Measurements from ENCODE around the gene VPS26B.
A peak's percentile ranks its signal among the peaks of the same experiment; 100 is the strongest.

The VPS26B gene

DNA sequence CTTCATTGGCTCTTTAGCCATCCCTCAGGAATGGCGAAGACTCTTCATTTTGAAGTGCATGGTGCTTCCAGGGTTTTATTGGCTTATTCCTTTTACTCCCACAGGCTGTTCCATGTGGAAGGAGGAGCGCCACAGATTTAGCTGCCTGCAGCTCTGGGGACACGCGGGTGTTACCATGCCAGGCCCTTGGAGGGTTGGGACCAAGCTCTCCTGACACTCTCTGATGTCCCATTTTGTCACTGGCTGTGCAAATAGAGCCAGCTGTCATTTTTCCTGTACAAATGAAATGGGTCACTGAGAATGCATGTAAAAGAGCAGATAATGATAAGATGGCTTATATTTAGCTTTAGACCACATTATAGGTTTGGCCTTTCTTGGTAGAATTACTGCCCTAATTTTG, 19.4 kb downstream of the VPS26B start:
- peaks cover 72% of the 10 kb centered on the region for H3K36me3 ChIP-seq
- no peak overlapping the region for H3K4me3 ChIP-seq (ENCODE audit: low read depth, low read length)
- DNase-seq = no peak
- H3K9me3 ChIP-seq (ENCODE audit: severe bottlenecking) = no peaks in the 10 kb centered on the region
- H3K27ac ChIP-seq = no peak overlapping the region
- no peaks in the 10 kb centered on the region for H3K27me3 ChIP-seq (ENCODE audit: insufficient read depth, low read depth, severe bottlenecking)
- TF ChIP-seq, protein P1, sequence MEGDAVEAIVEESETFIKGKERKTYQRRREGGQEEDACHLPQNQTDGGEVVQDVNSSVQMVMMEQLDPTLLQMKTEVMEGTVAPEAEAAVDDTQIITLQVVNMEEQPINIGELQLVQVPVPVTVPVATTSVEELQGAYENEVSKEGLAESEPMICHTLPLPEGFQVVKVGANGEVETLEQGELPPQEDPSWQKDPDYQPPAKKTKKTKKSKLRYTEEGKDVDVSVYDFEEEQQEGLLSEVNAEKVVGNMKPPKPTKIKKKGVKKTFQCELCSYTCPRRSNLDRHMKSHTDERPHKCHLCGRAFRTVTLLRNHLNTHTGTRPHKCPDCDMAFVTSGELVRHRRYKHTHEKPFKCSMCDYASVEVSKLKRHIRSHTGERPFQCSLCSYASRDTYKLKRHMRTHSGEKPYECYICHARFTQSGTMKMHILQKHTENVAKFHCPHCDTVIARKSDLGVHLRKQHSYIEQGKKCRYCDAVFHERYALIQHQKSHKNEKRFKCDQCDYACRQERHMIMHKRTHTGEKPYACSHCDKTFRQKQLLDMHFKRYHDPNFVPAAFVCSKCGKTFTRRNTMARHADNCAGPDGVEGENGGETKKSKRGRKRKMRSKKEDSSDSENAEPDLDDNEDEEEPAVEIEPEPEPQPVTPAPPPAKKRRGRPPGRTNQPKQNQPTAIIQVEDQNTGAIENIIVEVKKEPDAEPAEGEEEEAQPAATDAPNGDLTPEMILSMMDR (IDR thresholded peaks at IDR 0.05; ENCODE audit: low read depth, low read length) = no peak

DNA sequence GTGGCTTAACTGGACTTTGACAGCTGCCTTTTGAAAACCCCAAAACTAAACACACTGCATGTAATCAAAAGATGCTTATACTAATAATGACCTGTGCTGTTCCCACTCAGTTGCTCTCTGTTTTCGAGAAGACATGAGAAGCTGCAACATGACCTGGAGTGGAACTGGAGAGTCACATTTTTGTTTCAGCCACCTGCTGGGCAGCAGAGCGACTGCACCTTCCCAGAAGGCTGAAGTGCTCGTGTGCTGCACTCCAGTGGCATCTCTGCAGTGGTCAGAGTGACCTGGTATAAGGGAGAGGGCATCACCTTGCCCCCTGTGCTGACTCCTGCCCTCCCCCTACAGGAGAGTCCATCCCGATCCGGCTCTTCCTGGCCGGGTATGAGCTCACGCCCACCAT, 20.1 kb downstream of the VPS26B start:
- no peak overlapping the region for H3K27ac ChIP-seq
- no peak overlapping the region for H3K4me3 ChIP-seq (ENCODE audit: low read depth, low read length)
- peaks cover 68% of the 10 kb centered on the region for H3K36me3 ChIP-seq
- no peaks in the 10 kb centered on the region for H3K9me3 ChIP-seq (ENCODE audit: severe bottlenecking)
- H3K27me3 ChIP-seq (ENCODE audit: insufficient read depth, low read depth, severe bottlenecking) = no peaks in the 10 kb centered on the region
- TF ChIP-seq, protein P1 (IDR thresholded peaks at IDR 0.05; ENCODE audit: low read depth, low read length) = peak; percentile 55; the same call in 1 of the 2 replicates
- DNase-seq = no peak

- TF ChIP-seq, protein P1 (IDR thresholded peaks at IDR 0.05; ENCODE audit: low read depth, low read length) = no peak
- Histone ChIP-seq H3K36me3 (peaks cover 72% of the 10 kb centered on the region), H3K9me3 (ENCODE audit: severe bottlenecking) (no peaks in the 10 kb centered on the region), H3K27ac (no peak overlapping the region), H3K4me3 (ENCODE audit: low read depth, low read length) (no peak overlapping the region), H3K27me3 (ENCODE audit: insufficient read depth, low read depth, severe bottlenecking) (no peaks in the 10 kb centered on the region)
- DNase-seq = no peak
Measured at GRCh38 chr11:134245434-134245833, 21.0 kb downstream of the VPS26B start.

DNA sequence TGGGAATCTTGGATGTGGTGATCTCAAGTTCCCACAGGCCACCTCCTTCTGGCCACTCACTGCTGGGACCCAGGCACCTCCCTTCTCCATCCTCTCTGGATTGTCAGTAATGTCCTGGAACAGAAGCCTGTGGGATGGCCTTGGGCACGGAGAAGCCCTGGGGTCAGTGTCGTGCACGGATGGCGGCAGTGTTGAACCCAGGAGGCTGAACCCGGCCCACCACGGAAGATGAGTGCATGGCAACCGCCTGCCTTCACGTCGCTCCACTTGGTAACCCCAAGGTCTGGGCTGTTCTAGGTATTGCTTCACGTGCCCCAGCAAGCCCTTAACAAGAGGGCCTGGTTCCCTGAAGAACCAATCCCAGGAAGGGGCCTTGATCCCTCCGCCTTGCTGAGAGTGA, 21.6 kb downstream of the VPS26B start:
- H3K27me3 ChIP-seq (ENCODE audit: insufficient read depth, low read depth, severe bottlenecking) = no peaks in the 10 kb centered on the region
- TF ChIP-seq, protein P1 (IDR thresholded peaks at IDR 0.05; ENCODE audit: low read depth, low read length) = no peak
- H3K4me3 ChIP-seq (ENCODE audit: low read depth, low read length) = no peak overlapping the region
- no peak for DNase-seq
- H3K9me3 ChIP-seq (ENCODE audit: severe bottlenecking) = no peaks in the 10 kb centered on the region
- no peak overlapping the region for H3K27ac ChIP-seq
- H3K36me3 ChIP-seq = peaks cover 72% of the 10 kb centered on the region

GRCh38 chr11:134246678-134247077, 22.2 kb downstream of the VPS26B start:
- H3K27me3 ChIP-seq (ENCODE audit: insufficient read depth, low read depth, severe bottlenecking) = no peaks in the 10 kb centered on the region
- peaks cover 72% of the 10 kb centered on the region for H3K36me3 ChIP-seq
- TF ChIP-seq, protein P1 (IDR thresholded peaks at IDR 0.05; ENCODE audit: low read depth, low read length) = no peak
- H3K9me3 ChIP-seq (ENCODE audit: severe bottlenecking) = no peaks in the 10 kb centered on the region
- no peak overlapping the region for H3K27ac ChIP-seq
- H3K4me3 ChIP-seq (ENCODE audit: low read depth, low read length) = no peak overlapping the region
- no peak for DNase-seq

GRCh38 chr11:134248910-134249480, 24.5 kb downstream of the VPS26B start:
- peaks cover 62% of the 10 kb centered on the region for H3K36me3 ChIP-seq
- H3K27me3 ChIP-seq (ENCODE audit: insufficient read depth, low read depth, severe bottlenecking) = no peaks in the 10 kb centered on the region
- DNase-seq = no peak
- TF ChIP-seq, protein P1 (IDR thresholded peaks at IDR 0.05; ENCODE audit: low read depth, low read length) = no peak
- H3K4me3 ChIP-seq (ENCODE audit: low read depth, low read length) = no peak overlapping the region
- no peak overlapping the region for H3K27ac ChIP-seq
- H3K9me3 ChIP-seq (ENCODE audit: severe bottlenecking) = no peaks in the 10 kb centered on the region
